ENCODE results near the gene NAA60.

The NAA60 gene

DNA sequence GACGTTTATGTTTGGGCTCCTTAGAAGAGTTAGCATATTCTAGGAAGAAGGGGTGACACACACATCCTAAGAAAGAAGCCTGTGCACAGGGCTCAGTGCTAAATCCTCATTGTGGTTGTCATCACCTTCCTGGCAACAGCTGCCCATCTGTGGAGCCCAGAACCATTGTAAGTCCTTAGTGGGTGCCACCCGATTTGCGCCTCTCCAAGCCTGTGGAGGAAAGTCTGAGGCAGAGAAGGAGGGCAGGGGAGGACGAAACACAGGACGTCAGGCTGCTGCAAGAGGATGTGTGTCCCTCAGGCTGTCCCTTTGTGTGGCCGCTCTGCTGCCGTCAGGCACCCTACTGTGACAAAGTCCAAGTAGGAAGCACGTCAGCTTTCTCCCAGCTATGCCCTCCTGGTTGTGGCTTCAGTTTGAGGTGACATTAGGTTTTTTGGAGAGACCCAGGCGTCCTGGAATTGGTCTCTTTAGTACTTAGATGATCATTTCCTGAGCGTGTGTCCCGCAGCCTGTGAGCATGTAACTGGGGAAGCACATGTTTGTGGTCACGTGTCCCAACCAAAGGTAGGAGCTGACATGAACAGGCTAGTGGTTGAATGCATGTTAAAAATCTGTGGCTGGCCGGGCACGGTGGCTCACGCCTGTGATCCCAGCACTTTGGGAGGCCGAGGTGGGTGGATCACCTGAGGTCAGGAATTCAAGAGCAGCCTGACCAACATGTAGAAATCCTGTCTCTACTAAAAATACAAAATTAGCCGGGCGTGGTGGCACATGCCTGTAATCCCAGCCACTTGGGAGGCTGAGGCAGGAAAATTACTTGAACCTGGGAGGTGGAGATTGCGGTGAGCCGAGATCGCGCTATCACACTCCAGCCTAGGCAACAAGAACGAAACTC lies 68.1 kb downstream of the NAA60 start:
- no peak for DNase-seq

- no peak for DNase-seq
Measured at GRCh38 chr16:3513892-3514583, 70.6 kb downstream of the NAA60 start.

DNA sequence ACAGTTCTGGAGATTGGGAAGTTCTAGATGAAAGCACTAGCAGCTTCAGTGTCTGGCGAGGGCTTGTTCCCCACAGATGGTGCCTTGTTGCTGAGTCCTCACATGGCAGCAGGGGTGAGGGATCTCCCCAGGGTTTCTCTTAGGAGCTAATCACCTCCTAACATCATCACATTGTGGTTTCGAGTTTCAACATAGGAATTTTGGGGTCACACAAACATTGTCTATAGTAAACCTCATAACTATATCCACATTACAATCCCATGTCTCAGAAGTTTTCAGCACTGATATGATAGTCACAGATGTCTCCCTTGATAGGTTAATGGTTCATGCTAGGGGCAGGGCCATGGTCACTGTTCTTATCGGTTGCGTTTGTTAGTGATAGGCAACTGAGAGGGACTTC lies 71.1 kb downstream of the NAA60 start:
- no peak for DNase-seq

- no peak for DNase-seq
Measured at GRCh38 chr16:3515897-3516296, 72.4 kb downstream of the NAA60 start.

DNA sequence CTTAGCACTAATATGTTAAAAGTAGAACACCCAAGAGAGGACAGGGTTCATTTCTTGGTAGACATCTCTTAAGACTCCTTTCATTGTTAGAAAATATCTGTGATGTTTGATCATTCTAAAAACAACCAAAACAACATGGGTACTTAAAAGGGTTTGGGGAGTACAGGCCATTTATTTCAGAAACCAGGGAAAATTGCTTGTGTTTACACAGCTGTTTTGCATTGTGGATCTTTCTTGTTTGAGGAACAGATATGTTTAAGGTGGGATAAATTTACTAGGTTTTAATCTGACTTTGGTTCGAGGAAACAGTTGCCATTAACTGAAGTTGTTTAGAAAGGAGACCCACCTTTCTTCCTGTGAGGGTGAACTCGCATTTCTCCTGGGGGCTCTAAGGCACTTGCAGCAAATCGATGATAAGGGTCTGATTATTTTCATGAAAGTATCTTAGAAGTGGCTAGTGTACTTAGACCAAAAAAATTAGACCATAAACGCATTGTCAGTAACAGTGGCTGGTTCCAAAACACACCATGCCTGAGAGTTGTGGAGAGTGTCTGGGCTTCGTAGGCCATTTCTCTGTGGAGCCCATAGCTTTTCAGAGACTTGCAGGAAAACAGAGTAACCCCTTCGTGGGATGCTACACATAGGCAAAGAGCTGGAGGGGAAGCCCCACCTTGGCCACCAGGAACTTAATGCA lies 75.0 kb downstream of the NAA60 start:
- no peak for DNase-seq

DNA sequence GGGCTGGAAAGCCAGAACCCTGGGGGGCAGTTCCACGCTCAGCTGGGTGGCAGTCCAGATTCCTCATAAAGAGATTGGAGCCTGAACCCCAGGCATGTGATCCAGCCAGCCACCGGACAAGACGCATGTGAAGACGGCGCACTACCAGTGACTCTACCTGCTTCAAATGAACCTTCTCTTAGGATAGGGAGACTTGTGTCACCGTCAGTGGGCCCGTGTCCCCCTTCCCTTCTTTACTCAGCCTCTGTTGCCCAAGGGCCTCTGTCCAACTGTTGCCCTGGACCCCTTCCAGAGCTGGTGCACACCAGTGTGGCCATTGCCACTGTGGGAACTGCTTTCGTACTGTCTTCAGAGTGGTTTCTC lies 75.5 kb downstream of the NAA60 start:
- DNase-seq, result no peak

- DNase-seq, result no peak
Measured at GRCh38 chr16:3519581-3519980, 76.1 kb downstream of the NAA60 start.

- no peak for DNase-seq
Measured at GRCh38 chr16:3520413-3520812, 76.9 kb downstream of the NAA60 start.

DNA sequence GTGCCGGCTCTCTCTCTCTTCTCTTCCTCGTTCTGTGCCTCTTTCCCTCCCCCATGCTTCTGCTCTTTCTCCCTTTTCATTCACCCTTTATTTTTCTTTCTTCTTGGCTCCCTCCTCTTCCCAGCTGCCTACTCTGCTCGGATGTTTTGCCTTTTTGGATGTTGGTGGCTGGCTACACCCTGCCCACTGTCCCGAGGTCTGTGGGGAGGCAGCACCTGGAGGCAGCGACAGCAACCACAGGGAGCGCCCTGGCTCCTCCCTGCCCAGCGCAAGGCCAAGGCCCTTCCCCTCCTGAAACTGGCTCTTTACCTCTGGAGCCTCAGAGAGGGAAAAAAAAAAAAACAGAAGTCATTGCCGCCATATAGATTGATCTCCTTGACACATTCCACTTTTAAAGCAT lies 77.4 kb downstream of the NAA60 start:
- DNase-seq, result no peak

DNA sequence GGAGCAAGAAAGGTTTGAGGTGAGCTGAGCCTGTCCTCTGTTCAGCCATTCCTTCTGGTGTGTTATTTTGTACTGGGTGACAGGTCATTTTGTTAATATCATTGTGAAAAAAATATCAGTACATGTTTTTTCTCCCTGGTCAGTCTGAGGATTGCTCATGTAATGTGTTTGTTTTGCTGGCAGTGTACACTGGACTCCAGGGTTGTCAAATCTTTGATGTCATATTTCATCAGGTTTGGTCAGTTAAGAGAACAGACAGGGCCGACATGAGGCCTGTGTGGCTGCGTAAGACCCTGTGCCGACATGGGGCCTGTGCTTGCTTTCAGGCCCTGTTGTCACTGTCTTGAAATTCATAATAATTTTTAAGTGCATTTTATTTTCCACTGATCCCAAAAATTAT lies 79.8 kb downstream of the NAA60 start:
- no peak for DNase-seq

- no peak for DNase-seq
Measured at GRCh38 chr16:3525951-3526350, 82.5 kb downstream of the NAA60 start.

GRCh38 chr16:3527216-3527829 lies 83.8 kb downstream of the NAA60 start:
- peak; percentile 44 to 60 for DNase-seq

DNA sequence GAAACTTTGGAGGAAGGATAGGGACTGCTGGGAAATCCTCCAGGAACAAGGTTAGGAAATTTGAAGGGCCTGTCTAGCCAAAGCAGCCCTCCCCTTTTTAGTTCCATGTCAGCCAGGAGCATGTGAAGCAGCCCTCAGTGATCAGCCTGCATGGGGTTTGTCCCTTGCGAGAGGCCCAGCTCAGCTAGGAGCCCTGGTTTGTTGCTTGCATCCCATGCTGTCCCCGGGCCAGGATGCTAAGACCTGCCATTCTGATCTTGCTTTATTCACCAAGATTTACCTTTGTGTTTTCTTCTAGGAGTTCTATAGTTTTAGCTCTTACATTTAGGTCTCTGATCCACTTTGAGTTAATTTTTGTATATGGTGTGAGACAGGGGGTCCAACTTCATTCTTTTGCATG lies 84.9 kb downstream of the NAA60 start:
- no peak for DNase-seq

DNA sequence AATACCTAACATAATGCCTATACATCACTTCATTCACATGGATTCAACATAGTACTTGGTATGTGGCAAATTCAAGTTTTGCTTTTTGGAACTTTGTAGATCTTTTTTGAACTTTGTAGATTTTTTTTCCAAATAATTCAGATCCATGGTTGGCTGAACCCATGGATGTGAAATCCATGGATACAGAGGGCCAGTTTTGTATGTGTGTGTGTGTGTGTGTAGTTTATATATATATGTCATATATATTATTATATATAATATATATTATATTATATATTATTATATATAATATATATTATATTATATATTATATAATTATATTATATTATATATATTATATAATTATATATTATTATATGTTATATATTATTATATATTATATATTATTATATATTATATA lies 85.7 kb downstream of the NAA60 start:
- DNase-seq, result no peak

DNA sequence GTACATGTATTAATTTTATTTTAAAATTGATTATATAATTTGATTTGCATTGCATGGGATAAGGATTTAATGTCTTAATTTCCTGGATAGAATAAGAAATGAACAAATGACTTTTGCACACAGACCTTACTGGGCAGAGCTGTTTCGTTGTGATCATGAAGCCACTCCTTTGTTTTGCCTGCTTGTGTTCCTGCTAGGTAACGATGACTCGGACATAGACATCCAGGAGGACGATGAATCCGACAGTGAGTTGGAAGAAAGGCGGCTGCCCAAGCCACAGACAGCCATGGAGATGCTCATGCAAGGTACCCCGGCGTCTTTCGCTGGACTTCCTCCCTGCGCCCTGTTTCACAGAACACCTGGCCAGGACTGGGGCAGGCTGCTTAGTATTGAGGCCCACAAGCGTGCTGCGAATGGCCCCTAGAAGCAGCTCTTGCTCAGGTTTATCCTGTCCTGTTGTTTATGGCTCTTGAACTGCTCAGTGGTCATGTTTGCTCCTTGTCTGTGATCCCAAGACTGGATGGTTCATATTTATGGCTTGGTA lies 87.0 kb downstream of the NAA60 start:
- DNase-seq, result no peak

GRCh38 chr16:3532741-3533140 lies 89.3 kb downstream of the NAA60 start:
- DNase-seq, result no peak

DNA sequence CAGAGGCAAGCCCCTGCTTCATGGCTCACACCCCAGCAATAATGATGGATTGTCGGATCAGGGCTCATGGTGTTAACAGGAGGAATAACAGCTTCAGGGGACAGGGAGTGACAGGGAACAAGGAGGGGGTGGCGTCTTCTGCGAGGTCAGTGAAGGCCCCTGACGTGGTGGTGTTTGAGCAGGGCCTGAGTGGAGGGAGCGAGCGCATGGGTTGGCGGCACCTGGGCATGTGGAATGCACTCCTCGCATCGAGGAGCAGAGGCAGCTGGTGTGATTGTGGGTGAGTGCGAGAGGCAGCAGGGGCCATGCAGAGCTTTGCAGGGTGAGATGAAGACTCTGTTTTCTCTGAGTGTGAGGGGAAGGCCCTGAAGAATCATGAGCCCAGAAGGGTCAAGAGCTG lies 90.6 kb downstream of the NAA60 start:
- no peak for DNase-seq

DNA sequence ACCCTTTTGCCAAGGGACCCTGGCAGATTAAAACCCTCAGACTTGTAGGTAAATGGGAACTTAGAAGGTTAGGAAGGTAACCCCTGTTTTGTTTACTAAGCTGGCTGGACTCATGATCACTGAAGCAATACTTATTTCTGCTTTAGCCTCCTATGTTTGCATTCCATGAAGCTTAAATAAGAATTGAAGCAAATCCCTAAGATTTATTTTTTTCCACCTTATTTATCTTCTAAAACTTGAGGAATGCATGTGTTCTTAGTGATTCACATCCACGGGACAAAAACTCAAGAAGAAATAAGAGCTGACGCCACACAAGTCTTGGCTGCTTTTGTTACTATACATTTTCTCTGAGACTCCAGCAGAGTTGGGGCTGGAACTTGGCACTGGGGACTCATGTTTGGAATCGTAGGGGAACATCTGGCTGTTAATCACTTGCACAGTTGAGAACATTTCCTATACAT lies 92.8 kb downstream of the NAA60 start:
- DNase-seq, result no peak
